Activated B cell treated with CpG ODN at 0.5 μM for 24 hours (primary cell): ENCODE measurements around the gene CETP. TPM values are rescaled to one million over a fixed set of nuclear protein-coding genes. Genes with fewer than 3 reads are reported as not detected.

Experiments
- ATAC-seq: fragments of 200-7000 bp; cut with Tn5 transposase; one replicate; pipeline ENCODE4 v1.10.0; 2021; ENCODE audit warnings: low read depth, mild to moderate bottlenecking, moderate library complexity
- CTCF ChIA-PET: fragments of 350-600 bp; sonication (Branson Sonifier 250); formaldehyde crosslinking; loops from one replicate; lab custom pipeline; 2021; ENCODE audit warnings: antibody characterized with exemption; lab: Charles Lee
- POLR2A ChIA-PET: fragments of 350-600 bp; sonication (Branson Sonifier 250); formaldehyde crosslinking; loops from one replicate; lab custom pipeline; 2021; ENCODE audit warnings: antibody characterized with exemption; lab: Charles Lee
- DNase-seq: peaks from one replicate; pipeline ENCODE4 v3.0.0; 2022
- H3K27ac Mint-ChIP-seq: one replicate; pipeline ENCODE4 v1.8.0; 2020; ENCODE audit warnings: mixed read lengths
- H3K27me3 Mint-ChIP-seq: one replicate; pipeline ENCODE4 v1.8.0; 2021; ENCODE audit warnings: mixed read lengths
- H3K36me3 Mint-ChIP-seq: one replicate; pipeline ENCODE4 v1.8.0; 2021; ENCODE audit warnings: low read depth, mixed read lengths
- H3K4me1 Mint-ChIP-seq: one replicate; pipeline ENCODE4 v1.8.0; 2021; ENCODE audit warnings: mixed read lengths
- H3K4me3 Mint-ChIP-seq: one replicate; pipeline ENCODE4 v1.8.0; 2020; ENCODE audit warnings: mild to moderate bottlenecking, mixed read lengths
- H3K9me3 Mint-ChIP-seq: one replicate; pipeline ENCODE4 v1.8.0; 2020; ENCODE audit warnings: mixed read lengths
- intact Hi-C: fragments of 100-400 bp; cut with micrococcal nuclease; formaldehyde crosslinking; loops from one replicate; pipeline ENCODE4 v1.15.1; 2024
- total RNA-seq: library from RNA; stranded (reverse); gene quantifications from 2 replicates; pipeline ENCODE4 v1.2.3, GENCODE V29; 2022
- TF ChIP-seq, protein P1 (sequence below): fragments of 200-600 bp; IDR thresholded peaks from one replicate; pipeline ENCODE4 v1.8.0; 2022; ENCODE audit warnings: antibody characterized with exemption, mild to moderate bottlenecking

CETP gene
- total RNA-seq, 1 donor from 2014 or later: 1.4 TPM

DNA sequence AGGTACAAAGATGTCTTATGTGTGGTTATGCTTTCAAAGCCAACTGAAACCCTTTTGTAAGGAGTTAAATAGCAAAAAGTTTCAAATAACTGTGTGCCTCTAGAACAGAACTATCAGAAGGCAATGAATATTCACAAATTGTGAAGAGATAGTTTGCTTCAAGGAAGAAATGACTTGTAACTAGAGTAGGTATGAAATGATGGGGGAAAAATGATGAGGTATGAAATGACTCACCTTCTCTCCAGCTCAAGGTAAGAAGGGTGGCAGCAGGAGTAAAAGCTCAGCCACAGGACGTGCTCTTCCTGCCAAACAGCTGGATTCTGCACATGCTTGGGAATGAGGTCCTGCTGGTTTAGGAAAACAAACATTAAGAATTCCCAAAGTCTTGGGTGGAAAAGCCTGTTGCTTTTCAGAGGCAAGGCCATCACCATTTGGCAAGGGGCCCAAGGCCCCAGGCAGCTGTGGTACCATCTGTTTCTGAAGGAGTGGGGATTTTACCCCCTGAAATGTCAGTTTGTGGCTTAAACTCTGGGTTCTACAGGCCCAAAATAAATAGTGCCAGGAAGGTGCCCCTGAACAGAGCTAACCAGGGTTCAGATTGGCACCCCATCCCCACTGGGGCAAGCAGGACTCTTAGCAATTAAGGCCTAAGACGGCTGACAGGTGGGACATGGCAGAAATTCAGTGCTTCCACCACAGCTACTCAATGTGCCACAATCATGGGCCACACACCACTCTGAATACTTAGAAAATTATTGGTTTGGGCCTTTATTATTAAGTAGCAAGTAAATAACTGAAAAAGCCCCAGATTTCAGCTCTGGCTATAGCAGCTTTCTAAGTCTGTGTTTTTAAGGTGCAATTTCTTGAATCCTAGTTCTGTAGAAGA lies 16.6 kb upstream of the CETP start:
- no peak for ATAC-seq
- intact Hi-C loops: no loop called here

GRCh38 chr16:56945847-56946527 lies 15.8 kb upstream of the CETP start:
- Mint-ChIP-seq H3K27ac (no peak overlapping the region), H3K4me3 (no peak overlapping the region), H3K36me3 (peaks cover 61% of the 10 kb centered on the region), H3K4me1 (peaks cover 69% of the 10 kb centered on the region), H3K9me3 (no peaks in the 10 kb centered on the region), H3K27me3 (no peaks in the 10 kb centered on the region)
- TF ChIP-seq, protein P1, sequence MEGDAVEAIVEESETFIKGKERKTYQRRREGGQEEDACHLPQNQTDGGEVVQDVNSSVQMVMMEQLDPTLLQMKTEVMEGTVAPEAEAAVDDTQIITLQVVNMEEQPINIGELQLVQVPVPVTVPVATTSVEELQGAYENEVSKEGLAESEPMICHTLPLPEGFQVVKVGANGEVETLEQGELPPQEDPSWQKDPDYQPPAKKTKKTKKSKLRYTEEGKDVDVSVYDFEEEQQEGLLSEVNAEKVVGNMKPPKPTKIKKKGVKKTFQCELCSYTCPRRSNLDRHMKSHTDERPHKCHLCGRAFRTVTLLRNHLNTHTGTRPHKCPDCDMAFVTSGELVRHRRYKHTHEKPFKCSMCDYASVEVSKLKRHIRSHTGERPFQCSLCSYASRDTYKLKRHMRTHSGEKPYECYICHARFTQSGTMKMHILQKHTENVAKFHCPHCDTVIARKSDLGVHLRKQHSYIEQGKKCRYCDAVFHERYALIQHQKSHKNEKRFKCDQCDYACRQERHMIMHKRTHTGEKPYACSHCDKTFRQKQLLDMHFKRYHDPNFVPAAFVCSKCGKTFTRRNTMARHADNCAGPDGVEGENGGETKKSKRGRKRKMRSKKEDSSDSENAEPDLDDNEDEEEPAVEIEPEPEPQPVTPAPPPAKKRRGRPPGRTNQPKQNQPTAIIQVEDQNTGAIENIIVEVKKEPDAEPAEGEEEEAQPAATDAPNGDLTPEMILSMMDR: no peak
- ChIA-PET POLR2A (interaction anchor here (0.9 to 22.7 kb wide), 12 partner anchors 9 to 100 kb away, joined by 3 to 795 read pairs (median 8); partner anchors contain the start of genes HERPUD1, NLRC5 and SLC12A3), CTCF (interaction anchor here (1.2 to 10.8 kb wide), 3 partner anchors 18 to 82 kb away, joined by 3 to 57 read pairs (median 5); no protein-coding TSS in a partner anchor)
- ATAC-seq (no peak), DNase-seq (no peak)
- intact Hi-C loops: no loop called here

More for the DNA sequence above, 16.6 kb upstream of the CETP start:
- POLR2A ChIA-PET: interaction anchor here (0.5 to 22.7 kb wide), 16 partner anchors 10 to 101 kb away, joined by 3 to 795 read pairs (median 4); partner anchors contain the start of genes HERPUD1, NLRC5 and SLC12A3
- Mint-ChIP-seq H3K27me3 (no peaks in the 10 kb centered on the region), H3K4me3 (no peak overlapping the region), H3K36me3 (peaks cover 67% of the 10 kb centered on the region), H3K27ac (peak overlapping the region; percentile 71), H3K9me3 (no peaks in the 10 kb centered on the region), H3K4me1 (peaks cover 69% of the 10 kb centered on the region)
- TF ChIP-seq, protein P1: no peak
- DNase-seq: no peak
- CTCF ChIA-PET: interaction anchor here (0.6 to 10.8 kb wide), 6 partner anchors 19 to 223 kb away, joined by 3 to 57 read pairs (median 3); no protein-coding TSS in a partner anchor

DNA sequence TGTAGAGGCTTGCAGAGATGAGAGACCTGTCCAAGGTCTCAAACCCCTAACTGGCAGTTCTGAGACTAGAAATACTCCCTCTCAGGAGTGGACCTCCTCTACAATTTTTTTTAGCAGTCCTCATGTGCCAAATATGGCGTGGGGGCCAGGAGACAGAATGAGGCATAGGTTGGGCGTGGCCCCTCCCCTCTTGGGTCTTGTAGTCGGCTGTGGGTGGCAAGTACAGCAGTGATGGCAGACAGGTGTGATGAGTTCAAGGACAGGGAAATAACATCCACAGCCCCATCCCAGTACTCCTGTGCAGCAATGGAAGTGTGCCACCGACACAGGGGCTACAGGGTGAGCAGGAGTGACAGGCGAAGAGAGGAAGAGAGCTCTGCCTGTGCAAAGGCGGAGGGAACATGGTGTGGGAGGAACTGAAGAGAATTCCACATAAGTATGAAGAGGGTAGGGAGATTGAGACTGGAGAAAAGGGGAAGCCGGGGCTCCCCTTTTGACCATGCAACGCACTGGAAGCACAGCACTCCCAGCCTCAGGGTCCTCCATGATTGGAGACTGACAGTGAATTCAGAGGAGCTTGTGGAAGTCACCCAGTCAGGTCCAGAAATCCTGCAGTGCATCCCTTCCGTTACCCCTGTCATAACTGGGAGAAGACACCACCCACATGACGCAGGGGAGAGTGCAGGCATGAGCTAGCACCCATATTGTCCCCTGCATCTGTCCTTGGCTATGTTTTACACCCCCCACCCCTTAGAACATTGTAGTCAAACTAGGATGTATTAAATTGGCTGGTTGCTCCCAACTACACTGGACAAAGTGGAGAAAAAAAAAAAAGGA lies 14.8 kb upstream of the CETP start:
- Mint-ChIP-seq H3K4me3 (peak overlapping the region; percentile 6), H3K9me3 (no peaks in the 10 kb centered on the region), H3K4me1 (peaks cover 72% of the 10 kb centered on the region), H3K36me3 (peaks cover 54% of the 10 kb centered on the region), H3K27me3 (no peaks in the 10 kb centered on the region), H3K27ac (peak overlapping the region; percentile 71)
- TF ChIP-seq, protein P1: no peak
- intact Hi-C loops: no loop called here
- ATAC-seq: no peak
- no peak for DNase-seq
- ChIA-PET POLR2A (interaction anchor here (0.5 to 22.7 kb wide), 12 partner anchors 8 to 146 kb away, joined by 3 to 795 read pairs (median 6); partner anchors contain the start of genes HERPUD1, NLRC5 and SLC12A3), CTCF (interaction anchor here (0.8 kb wide), 1 partner anchor 79 kb away, joined by 3 read pairs; no protein-coding TSS in a partner anchor)

- intact Hi-C loops: no loop called here
- no peak for ATAC-seq
- Mint-ChIP-seq H3K9me3 (no peaks in the 10 kb centered on the region), H3K4me1 (peaks cover 72% of the 10 kb centered on the region), H3K27ac (peak overlapping the region; percentile 53), H3K27me3 (no peaks in the 10 kb centered on the region), H3K4me3 (no peak overlapping the region), H3K36me3 (peaks cover 48% of the 10 kb centered on the region)
- ChIA-PET CTCF (interaction anchor here (0.8 kb wide), 1 partner anchor 80 kb away, joined by 3 read pairs; no protein-coding TSS in a partner anchor), POLR2A (interaction anchor here (0.6 to 22.7 kb wide), 10 partner anchors 9 to 97 kb away, joined by 3 to 795 read pairs (median 7); partner anchors contain the start of genes HERPUD1, NLRC5 and SLC12A3)
- TF ChIP-seq, protein P1: no peak
- DNase-seq: no peak
Observed at GRCh38 chr16:56947604-56947995, 14.2 kb upstream of the CETP start.
